GM18520 (cell line): ENCODE measurements around the gene UBR3.
"Not testable (repeated sequence)": the region's sequence is repeated elsewhere in the genome, so short reads cannot be mapped to it uniquely, and the experiment has no call there.

Experiments
- ATAC-seq: cut with Tn5 transposase; IDR thresholded peaks from one replicate; pipeline ENCODE4 v1.9.1; 2021; ENCODE audit not compliant: unreplicated experiment

Gene UBR3

DNA sequence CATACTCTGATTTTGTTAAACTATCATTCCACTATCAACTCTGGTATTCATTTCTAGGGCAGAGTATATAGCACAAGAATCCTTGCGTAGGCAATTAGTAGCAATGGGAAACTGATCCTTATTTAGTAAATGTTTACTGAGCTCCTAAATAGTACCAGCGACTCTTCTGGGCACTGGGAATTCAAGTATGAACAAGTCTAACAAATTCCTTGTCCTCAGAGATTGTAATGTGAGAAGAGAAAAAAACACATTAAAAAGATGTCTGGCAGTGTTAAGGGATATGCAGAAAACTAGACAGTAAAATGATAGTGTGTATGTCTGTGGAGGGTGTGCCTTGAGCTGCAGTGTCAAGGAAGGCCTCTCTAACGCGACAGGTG, 3.3 kb upstream of the UBR3 start:
- no peak for ATAC-seq

DNA sequence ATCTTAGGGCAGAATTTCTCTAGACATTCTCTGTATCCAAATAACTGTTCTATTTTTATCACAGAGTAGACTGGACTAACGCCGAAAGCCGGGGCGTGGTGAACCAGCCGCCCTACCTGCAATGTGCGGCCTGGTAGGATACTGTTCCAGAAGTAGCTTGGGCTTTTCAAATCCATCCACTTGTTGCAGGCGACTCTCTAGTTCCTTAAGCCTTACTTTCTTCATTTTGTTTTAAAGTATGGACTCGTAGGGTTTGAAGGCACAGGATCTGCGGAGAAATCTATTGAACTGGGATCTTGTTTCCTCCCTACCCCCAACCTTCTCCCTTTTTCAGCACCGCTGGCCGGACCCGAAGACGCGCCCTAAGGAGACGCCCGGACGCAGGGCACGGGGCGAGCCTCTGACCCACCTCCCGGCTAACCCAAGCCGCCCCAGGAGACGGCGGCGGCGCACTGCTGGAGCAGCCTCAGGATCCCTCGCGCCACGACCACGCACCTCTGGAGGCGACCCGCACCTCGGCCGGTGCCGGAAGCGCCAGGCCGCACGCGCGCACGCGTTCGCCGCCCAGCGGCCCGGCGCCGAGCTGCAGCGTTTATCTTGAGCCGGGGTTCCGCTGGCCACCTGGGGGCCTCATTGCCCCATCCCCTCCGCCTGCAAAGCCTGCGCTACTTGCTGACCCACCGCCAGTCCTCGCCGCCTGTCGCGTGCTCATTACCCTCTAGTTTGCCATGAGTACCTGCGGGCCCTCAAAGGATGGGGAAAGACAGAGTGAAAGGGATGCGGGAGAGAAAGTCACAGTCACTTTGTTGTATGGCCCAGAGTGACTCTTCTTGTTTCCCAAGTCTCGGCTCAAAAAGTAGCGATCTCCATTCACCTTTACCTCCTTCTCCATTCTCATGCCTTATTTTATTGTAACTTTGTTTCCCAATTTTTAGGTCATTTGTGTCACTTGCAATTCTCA, 2.6 kb upstream of the UBR3 start, which contains the start of gene METTL5:
METTL5 (minus strand) TSS at position 533 of the 961 bp plus-strand sequence; CDS start at position 225, 308 bp downstream.
- ATAC-seq = peak; percentile 53

DNA sequence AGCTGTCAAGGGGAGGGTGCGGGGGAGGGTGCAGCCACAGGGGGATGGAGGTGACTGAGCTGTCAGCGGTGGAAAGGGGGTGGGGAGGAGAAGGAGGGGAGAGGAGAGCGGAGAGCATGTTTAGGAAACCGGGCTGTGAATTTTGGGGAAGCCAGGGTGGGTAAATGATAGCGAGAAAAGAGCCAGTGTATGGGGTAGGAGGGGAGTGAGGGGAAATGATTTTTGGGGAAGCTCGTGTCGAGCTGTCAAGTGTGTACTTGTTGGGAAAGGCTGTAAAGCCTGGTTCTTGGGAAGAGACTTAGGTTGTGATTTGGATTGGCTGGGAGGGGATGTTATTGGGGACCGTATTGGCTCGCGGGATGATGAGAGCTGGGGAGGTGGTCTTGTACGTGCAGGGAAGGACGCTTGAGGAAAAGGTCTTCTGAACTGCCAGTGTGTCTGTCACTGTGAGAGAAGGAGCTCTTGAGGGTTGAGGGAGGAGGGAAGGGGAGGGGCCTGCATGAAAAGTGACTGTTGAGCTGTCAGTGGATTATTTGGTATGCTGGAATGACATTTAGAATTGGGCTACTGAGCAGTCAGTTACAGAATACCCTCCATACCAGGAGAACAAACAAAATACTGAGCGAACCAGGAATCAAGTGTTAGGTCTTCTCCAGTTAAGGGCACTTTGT, 1.0 kb downstream of the UBR3 start:
- ATAC-seq = no peak

DNA sequence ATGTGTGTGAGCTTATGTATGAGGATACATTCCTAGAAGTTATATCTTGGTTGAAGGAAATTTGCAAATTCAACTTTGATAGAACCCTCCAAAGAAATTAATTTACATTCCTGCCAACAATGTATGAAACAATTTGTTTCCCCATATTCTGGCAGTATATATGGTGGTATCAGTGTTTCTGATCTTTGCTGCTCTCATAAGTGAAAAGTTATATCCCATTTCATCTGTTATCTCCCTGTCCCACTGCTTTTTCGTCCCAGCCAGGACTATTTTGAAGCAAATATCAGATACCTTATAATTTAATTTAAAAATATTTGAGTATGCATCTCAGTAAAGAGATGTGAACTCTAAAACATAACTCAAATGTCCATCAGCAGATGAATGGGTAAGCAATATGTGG, 7.1 kb downstream of the UBR3 start:
- ATAC-seq = no peak

DNA sequence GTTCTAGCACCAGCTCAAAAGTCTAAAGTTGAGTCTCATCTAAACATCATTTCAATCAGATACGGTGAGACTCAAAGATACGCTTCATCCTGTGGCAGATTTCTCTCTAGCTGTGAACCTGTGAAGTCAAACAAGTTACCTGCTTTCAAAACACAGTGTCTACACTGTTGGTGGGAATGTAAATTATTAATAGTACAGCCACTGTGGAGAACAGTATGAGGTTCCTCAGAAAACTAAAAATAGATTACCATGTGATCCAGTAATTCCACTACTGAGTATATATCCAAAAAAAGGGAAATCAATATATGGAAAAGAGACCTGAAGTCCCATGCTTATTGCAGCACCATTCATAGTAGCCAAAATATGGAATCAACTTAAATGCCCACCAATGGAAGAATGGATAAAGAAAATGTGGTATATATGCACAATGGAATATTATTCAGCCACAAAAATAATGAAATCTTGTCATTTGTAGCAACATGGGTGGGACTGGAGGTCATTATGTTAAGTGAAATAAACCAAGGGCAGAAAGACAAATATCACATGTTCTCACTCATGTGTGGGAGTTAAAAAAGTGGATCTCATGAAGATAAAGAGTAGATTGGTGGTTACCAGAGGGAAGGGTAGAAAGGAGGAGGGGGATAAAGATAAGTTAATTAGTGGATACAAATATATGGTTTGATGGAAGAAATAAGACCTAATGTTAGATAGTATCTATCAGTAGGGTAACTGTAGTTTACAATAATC, 11.7 kb downstream of the UBR3 start:
- no peak for ATAC-seq

DNA sequence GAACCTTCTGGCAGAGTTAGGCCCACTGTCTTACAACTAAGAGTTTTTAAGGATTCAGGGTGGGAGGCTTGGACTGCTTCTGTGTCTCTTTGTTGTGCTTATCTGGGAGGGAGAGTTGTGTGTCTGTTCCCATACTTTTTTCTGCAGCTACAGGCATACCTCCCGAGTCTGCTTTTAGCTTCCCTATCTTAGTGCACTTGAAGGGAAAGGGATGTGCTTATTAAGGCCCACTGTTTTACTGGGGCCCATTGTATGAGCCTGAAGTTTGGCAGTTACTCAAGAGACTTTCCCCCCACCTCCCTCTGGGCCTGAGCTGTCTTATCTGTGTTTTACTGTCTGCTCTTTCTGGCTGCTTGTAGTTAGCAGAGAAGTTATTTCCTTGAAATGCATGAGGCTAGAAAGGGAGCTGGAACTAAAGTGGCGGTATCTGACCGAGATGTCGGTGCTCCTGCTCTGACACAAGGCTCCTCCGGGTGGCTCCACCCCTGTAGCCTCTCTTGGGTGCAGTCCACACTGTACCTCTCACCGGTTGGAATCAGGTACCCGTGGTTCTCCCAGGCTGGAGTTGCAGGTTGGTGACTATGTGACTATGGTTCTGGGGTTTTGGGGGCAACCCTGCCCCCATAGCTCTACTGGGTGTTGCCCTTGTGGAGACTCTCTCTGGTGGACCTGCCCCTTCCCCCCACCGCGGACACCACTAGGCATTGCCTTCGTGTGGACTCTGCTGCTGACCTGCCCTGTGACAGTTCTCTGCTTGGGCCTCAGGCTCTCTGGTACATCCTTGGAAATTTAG, 12.9 kb downstream of the UBR3 start:
- ATAC-seq = no peak

DNA sequence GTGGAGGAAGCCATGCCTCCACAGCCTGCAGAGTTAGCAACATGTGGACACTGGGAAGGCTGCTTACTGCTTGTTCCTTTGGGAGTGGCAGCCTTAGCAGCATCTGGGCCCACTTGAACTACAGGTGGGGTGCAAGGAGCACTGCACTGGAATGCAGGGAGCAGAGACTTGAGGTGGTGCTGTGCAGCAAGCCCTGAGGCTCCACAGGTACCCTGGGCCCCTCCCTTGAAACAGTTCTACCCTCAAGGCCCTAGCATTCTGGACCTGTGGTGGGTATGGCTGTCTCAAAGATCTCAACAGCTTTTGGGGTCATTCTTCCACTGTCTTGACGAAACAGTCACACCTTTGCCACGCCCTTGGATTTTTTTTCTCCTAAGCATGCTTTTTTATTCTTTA, 13.5 kb downstream of the UBR3 start:
- no peak for ATAC-seq

DNA sequence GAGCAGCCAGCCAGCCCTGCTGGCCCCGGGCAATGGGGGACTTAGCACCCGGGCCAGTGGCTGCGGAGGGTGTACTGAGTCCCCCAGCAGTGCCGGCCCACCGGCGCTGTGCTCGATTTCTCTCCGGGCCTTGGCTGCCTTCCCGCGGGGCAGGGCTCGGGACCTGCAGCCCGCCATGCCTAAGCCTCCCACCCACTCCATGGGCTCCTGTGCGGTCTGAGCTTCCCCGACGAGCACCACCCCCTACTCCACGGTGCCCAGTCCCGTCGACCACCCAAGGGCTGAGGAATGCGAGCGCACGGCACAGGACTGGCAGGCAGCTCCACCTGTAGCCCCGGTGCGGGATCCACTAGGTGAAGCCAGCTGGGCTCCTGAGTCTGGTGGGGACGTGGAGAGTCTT, 14.4 kb downstream of the UBR3 start:
- ATAC-seq = not testable (repeated sequence)

DNA sequence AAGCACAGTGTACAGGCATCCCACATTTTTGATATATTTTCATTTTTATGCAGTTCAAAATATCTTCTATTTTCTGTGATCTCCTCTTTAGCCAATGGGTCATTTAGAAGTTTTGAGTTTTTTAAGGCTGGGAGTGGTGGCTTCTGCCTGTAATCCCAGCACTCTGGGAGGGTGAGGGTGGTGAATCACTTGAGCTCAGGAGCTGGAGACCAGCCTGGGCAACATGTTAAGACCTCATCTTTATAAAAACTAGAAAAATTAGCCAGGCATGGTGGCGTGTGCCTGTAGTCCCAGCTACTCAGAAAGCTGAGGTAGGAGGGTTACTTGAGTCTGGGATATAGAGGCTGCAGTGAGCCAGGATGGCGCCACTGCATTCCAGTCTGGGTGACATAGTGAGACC, 17.8 kb downstream of the UBR3 start:
- ATAC-seq = no peak

DNA sequence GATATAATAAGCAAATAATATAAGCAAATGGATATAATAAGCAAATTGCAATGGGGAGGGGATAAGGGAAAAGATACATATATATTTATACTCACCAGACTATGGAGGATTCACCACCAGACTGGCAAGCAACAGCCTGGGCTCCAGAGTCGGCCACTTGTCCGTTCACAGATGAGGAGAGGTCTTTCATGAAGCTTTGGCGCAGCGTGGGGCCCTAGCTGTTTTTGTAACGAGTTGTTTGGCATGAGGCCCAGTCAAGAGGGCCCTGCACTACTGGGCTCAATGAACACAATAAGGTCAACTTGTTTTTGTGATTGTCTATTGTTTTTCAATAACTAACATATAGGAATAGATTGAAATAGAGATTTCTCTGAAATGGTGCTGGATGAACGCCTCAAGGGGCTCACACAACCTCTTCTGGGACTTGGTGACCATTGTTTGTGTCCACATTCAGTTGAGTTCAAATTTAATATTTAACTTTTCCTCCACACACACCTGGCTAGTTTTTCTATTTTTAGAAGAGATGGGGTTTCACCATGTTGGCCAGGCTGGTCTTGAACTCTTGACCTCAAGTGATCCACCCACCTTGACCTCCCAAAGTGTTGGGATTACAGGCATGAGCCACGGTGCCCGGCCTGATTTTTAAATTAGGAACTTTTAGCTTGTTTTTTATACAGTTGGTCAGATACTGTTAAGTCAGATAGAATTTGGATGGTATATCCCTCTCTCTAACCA, 21.9 kb downstream of the UBR3 start:
- ATAC-seq = not testable (repeated sequence)

DNA sequence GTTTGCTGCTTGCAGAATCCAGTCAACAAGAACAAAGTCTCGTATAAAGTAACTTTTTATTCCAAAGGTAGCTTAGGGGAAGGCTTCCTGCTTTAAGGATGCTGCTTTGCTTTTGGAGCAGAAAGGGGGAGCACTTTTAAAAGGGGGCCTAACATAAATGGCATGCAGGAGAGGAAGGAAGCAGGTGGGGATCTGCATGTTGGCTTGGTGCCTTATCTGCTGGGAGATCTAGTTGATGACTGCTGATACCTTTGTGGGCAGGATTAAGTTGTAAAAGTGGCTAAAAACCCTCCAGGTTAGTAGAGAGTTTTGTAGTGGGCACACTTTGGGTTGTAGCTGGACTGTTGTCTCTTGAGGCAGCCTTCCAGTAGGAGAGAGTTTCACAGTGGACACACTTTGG, 22.5 kb downstream of the UBR3 start:
- ATAC-seq = no peak

DNA sequence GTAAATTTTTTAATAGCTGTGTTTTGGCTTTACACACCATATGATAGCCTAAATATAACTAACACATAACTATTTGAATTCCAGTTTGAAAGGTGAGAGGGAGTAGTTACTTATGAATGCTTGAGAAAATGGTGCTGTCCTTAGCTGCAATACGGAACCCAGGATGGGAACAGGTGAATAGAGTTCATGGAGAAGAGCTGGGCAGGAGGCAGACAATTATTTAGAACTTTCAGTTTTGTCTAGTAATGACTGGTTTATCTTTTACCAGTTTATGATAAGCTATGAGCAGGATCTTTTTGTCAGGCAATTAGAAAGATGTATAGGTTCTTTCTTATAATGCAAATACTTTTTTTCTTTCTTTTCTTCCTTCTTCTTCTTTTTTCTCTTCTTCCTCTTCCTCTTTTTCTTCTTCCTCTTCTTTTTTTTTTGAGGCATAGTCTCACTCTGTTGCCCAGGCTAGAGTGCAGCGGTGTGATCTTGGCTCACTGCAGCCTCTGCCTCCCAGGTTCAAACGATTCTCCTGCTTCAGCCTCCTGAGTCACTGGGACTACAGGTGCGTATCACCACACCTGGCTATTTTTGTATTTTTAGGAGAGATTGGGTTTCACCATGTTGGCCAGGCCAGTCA, 25.9 kb downstream of the UBR3 start:
- ATAC-seq = no peak

DNA sequence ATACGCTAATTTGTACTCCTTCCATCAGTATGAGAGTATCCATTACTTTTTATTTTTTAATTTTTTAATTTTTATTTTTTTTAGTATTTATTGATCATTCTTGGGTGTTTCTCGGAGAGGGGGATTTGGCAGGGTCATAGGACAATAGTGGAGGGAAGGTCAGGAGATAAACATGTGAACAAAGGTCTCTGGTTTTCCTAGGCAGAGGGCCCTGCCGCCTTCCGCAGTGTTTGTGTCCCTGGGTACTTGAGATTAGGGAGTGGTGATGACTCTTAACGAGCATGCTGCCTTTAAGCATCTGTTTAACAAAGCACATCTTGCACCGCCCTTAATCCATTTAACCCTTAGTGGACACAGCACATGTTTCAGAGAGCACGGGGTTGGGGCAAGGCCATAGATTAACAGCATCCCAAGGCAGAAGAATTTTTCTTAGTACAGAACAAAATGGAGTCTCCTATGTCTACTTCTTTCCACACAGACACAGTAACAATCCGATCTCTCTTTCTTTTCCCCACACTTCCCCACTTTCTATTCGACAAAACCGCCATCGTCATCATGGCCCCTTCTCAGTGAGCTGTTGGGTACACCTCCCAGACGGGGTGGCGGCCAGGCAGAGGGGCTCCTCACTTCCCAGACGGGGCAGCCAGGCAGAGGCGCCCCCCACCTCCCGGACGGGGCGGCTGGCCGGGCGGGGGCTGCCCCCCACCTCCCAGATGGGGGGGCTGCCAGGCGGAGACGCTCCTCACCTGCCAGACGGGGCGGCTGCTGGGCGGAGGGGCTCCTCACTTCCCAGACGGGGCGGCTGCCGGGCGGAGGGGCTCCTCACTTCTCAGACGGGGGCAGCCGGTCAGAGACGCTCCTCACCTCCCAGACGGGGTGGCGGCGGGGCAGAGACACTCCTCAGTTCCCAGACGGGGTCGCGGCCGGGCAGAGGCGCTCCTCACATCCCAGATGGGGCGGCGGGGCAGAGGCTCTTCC, 28.3 kb downstream of the UBR3 start:
- ATAC-seq = not testable (repeated sequence)

DNA sequence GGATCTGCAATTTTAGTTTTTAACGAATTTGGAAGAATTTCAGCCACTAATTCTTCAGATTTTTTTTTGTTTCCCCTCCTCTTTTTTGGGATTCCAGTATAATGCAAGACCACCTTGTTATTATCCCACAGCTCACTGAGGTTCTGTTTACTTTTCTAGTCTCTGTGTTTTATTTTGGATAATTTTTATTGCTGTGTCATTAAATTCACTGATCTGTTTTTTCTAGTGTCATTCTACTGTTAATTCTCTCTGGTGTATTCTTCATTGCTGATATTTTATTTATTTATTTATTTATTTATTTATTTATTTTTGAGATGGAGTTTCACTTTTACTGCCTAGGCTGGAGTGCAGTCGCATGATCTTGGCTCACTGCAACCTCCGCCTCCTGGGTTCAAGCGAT, 32.2 kb downstream of the UBR3 start:
- ATAC-seq = no peak

DNA sequence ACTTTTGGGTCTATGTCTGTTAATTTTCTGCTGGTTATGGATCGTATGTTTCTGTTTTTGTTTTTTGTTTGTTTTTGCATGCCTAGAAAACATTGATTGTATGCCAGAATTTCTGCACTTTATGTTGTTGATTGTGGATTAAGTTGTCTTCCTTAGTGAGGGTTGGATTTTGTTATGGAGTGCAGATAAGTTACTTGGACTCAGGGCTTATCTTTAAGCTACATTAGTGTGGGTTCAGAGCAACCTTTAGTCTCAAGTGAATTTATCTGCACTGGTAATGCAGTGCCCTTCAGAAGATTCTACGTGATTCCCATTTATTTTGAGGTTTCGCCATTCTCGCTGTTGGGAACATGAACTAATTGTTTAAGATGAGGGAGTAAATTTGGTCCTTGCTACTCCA, 32.9 kb downstream of the UBR3 start:
- no peak for ATAC-seq

DNA sequence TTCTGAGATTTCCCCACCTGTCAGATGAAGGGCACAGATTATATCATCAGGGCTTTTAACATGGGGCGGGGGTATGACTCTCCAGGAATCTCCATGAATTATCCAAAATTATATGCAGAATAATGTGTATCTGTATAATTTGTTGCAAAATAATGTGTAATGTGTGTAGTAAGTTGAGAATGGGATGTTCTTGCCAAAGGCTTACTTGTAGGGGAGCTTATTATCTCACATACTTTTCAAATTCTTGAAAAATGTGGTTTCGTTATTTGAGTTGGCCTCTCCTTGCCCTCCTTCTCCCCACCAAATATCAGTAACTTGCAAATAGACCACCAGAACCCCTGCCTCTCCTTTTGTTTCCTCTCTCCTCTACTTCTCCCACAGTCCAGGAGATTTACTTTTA, 35.6 kb downstream of the UBR3 start:
- ATAC-seq = no peak

DNA sequence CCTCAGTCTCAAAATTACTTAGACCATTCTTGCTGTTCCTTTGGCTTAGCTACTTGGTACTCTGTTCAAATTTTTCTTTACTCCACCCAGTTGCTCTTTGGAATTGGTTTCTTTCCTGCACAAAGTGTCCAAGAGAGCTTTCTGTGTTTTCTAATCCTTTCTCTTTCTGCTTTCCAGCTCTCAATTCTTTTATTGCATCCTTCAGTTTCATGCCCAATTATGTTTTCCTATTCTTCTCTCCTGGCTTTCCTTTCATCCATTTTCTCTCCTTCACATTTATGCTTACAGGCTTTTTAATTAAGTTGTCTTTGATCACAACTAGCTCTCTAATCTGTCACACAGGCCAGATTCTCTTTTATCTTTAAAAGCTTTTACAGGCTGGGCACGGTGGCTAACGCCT, 38.2 kb downstream of the UBR3 start:
- no peak for ATAC-seq

DNA sequence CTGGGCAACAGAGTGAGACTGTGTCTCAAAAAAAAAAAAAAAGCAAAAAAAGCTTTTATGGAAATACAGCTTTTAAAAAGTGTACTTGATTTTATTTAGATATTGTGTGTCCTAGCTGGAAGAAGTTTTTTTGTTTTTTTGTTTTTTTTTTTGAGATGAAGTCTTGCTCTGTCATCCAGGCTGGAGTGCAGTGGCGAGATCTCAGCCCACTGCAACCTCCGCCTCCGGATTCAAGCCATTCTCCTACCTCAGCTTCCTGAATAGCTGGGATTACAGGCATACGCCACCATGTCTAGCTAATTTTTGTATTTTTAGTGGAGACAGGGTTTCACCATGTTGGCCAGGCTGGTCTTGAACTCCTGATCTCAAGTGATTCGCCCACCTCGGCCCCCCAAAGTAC, 39.0 kb downstream of the UBR3 start:
- ATAC-seq = not testable (repeated sequence)
